Measurements from ENCODE around the gene CLIC4.

GRCh38 chr1:24855474-24855873, 110.2 kb downstream of the CLIC4 start:
- TF ChIP-seq CTCF (IDR thresholded peaks at IDR 0.05) (no peak), POLR2A (IDR thresholded peaks at IDR 0.05) (no peak)
